ENCODE results near the gene PTPRD.

The PTPRD gene

DNA sequence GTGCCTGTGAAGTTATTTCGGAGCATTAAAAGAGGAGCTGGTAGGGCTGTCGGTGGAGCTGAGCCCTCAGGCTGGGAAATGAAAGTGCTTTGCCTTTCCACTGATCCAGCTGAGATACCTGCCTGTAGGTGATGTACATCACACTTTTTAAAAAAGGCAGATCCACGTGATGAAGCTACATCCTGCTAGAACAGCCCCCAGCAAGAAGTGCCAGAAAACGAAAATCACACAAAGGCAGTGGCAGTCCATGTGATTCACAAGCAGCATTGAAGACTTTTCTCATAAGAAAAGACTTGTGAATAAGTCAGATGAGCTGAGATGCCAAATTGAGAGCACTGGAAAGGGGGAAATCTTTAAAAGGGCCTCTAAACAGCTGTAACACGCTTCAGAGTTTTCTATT is 765.1 kb downstream of the PTPRD start:
- no peak for DNase-seq

DNA sequence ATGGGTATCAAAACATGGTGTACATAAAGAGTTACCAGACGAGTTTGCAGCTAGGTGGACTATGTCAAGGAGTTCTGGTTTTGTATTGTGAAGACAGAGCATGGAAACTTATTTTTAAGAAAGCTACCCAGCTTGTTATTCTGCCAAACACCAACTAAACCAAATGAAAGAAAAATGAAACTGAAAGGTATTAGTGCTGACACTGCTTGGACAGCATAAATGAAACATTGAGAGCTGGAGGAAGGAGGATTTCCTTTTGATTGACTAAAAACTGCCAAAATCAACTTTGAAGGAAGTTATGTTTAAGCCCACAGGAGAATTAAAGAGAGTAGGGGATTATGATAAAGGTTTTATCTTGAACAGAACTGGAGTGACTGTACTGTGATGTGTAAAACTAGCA is 766.2 kb downstream of the PTPRD start:
- DNase-seq = no peak

DNA sequence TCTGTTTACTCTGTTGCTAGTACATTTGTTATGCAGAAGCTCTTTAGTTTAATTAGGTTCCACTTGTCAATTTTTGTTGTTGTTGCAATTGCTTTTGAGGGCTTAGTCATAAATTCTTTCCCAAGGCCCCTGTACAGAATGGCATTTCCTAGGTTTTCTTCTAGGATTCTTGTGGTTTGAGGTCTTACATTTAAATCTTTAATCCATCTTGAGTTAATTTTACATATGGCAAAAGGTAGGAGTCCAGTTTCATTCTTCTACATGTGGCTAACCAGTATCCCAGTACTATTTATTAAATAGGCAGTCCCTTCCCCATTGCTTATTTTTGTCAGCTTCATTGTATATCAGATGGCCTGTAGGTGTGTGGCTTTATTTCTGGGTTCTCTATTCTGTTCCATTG is 792.4 kb downstream of the PTPRD start:
- DNase-seq = no peak

DNA sequence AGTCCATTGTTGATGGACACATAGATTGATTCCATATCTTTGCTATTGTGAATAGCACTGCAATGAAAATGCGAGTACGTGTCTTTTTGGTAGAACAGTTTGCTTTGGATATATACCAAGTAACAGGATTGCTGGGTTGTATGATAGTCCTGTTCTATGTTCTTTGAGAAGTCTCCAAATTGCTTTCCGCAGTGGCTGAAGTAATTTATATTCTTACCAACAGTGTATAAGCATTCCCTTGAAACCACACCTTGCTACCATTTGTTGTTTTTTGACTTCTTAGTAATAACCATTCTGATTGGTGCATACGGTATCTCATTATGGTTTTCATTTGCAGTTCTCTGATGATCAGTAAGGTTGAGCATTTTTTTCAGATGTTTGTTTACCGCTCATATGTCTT is 792.9 kb downstream of the PTPRD start:
- no peak for DNase-seq

DNA sequence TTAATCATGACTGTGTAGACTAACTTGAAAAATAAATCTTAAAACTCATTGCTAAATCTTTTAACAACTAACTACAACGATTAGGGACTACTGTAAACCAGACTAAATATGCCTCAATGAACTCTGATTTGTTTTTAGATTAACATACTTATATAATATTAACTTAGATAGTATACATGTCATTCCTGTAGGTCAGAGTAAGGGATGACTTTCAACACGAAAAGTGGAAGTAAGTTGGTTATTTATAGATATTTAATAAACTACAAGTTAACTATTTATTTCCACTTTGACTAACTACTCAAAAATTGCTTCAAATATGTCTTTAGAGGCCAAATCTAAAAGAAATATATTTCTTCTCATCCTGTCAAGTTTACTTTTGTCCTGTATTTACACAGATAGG is 795.6 kb downstream of the PTPRD start:
- DNase-seq = no peak

DNA sequence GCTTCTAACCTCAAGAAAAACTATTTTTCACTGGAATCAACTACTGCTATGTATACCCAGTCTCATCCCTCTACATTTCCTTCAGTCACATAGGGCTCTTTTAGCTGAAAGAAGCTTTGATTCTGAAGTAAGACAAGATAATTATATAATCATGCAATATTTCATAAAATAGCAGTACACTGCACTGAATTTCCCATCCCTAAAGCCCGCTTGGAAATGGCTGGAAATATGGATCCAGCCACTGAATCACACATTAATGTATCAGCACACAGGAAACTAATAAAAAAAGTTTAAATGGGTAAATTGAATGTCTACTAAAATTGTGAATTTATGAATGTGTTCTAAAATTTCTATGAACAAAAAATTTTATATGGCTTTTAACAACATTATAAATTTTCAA is 808.7 kb downstream of the PTPRD start:
- DNase-seq = no peak

DNA sequence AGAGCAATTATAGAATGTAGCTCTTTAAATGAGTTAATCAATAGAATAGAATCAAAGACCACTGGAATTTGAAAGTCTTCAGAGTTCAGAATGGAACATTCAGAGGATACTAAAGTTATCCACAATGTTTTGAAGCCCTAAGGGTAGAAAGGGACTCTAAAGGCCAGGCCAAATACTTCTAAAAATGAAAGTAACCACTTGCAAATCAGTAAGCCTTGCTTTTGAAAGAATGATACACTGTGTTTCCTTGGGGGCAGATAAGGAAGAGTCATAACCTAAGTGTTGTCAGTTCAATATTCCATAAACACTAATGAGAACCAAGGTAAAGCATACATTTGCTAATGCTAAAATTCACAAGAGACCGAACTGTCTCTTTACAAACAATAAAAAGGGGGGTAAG is 813.5 kb downstream of the PTPRD start:
- no peak for DNase-seq

DNA sequence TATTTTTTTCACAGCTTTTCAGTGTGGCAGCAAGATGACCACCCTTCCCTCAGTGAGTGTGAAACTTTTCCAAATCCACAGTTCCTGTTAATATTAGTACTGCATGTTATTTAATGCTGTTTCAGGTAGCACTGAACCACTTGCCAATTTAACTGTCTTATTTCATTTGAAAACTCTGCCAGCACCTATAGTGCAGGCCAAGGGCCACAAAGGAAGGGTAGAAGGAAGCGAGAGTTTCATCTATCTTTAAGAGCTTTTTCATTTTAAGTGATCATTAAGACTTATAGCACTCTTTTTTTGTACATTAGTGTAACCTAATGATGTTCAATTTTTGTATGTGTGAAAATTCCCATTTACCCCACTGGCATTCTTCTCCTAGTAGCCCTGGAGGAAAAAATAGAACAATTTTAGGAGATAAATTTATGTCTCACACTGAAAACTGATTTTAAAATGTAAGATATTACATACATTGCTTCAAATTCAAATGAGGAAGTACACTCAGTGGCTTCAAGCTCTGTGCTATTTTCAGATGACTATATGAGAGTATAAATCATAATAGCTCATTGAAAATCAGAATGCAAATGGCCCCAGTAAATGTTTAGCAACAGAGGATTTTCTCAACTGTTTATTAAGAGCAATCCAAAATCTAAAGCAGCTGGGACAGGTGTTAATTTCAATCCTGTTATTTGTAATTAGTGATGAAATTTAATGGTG is 820.5 kb downstream of the PTPRD start:
- no peak for DNase-seq

DNA sequence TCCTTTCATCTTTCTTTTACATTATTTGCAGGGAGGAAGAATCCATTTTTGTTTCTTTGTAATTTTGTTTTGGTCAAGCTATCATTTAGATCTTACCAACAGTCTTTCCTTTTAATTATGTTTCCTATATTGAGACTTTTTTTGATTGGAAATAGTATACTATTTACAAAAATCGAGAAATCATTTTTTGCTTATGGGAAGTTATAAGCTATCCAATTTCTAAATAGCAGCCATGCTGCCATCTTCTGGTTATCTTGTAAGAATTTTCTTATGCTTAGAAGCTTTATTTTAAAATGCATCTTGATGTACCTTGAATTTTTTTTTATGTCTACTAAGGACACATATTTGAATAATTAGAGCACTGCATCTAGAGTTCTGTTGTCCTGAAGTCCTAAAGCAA is 821.2 kb downstream of the PTPRD start:
- DNase-seq = no peak

DNA sequence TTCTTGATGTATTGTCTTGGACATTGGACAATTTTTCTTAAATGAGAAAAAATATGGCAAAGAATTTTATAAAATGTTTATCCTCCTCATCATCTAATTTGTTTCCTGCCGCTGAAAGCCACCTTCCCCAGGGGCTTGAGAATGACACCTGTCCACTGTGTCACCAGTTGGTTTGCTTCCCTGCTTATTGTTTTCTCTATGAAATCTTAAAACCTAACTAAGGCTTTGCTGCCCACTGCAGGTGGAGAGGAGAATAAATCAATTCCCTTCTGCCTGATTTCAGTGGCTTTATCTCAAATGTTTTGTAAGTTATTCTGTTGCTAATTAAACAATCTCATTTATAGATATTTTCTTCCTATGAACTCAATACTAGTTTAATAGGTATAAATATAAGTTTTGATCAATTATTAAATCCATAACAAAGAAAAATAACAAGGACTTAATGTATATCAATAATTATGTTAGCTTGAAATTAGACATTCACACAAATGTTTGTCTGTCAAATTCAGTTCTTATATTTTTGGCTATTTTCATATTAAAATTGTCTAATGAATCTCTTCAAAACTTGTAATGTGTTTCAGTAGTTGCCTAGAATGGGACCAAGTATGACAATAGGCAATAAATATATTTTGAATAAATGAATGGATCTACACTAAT is 822.5 kb downstream of the PTPRD start:
- peak in 1 of 2 experiments; percentile 11 for DNase-seq

DNA sequence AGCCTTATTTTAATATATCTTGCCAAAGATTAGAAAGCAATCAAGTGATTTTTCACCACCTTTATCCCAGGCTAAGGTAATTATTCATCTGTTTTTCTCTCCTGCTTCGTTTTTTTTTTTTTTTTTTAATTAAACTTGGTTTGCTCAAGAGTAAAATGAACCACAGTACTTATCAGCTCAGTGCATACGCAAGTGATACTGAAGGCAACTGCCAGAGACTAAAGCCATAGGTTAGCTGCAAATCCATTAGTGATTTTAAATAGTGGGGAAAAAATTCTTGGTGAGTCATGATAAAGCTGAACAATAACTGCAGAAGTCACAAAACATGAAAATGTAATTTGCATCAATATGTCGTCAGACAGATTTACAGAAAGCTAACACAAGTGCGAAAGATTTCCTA is 829.1 kb downstream of the PTPRD start:
- DNase-seq = no peak

DNA sequence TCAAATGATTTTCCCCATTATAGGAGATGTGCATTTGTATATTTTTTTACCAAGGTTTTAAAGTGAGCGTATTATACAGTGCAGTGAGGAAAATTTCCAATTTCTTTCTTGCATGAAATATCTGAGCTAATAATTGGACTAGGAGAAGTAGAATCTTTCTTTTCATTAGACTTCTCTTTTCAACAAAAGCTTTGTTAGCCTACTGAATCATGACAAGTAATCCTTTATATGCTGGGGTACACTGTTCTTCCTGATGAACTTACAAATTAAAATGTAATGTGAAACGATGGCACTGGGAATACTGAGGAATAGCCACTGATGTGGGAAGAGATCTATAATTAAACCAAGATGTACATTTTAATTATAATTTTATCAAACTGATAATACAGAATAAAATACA is 829.6 kb downstream of the PTPRD start:
- no peak for DNase-seq

DNA sequence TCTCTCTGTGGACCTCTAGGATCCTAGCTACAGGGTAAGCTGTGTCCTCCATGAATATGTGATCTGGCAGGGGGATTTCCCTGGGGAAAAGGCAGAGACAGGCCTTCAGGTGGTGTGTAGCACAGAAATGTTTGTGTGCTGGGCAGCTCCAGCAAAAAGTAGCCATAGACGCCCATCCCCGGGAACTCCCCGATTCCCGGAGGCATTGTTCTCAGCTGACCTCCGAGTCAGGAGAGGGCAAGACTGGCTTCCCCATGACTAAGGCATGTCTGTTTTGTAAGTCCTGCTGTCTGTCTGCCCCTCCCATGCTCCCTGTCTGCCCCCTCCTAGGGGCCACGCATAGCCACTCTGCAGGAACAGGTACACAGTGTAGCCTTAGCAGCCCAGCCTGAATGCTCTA is 834.5 kb downstream of the PTPRD start:
- DNase-seq = no peak

DNA sequence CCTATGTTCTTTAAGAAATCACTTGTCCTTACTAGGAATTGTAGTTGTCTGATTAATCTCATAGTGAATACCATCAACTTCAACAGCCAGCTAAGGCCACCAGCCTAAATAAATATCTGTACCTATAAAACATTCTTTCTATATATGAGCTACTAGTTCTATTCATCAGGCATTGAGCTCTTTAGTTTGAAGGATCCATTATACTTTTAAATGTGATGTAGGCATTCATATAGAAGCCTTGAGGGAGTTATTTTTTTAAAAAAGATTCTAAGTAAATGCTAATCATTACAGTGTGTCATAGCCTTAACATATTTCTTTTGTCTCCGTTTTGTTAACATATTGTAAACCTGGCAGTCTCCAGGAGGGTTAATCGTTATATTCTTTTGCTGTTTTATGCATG is 838.3 kb downstream of the PTPRD start:
- DNase-seq = no peak

DNA sequence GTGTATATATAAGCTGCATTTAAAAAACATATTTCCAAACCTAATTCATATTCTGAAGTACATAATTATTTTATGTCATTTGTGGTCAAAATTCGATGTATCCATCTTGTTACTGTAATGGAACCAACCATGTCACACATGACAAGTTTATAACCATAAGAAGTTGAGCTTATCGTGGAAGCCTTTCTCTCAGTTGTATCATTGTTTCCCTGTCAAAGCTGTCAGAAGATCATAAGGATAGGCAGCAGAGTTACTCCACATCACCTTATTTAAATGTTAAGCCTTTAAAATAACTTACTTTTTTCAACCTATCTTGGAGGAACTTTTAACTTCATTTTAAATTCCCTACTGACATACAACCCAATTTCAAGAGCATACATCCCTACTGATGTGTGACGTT is 841.5 kb downstream of the PTPRD start:
- DNase-seq = no peak

DNA sequence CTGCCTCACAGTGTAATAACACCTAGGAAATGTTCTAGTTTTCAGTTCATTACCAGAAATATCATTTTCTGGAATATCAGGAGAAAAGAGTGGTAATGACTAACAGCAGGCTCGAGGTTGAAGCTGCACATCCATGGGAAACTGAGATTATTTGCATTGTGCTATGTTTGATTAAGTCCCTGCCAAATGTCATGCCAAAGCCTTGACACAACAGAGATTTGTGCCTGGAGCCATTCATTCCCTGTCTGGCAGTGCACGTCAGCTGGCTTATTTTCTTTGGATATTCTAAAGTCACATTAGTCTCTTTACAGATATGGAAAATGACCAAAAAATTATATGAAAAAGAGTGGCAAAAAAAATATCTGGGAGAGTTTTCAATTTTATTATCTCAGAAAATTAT is 848.0 kb downstream of the PTPRD start:
- no peak for DNase-seq

DNA sequence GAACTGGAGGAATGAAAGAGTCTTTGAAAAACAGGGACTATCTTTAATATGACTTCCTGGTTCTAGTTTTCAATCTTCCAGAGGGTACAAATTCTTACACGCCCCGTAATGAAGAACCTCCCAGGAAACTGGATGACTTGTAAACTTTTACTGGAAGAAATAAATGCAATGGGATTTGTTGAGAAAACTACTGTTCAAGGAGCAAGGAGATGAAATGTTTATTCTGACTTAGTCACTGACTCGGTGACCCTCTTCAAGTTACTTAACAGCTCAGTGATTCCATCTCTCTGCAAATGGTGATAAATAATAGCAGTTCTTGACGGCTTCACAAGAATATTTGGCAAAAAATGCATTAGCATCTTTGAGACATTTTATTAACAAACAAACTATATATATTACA is 858.6 kb downstream of the PTPRD start:
- no peak for DNase-seq

DNA sequence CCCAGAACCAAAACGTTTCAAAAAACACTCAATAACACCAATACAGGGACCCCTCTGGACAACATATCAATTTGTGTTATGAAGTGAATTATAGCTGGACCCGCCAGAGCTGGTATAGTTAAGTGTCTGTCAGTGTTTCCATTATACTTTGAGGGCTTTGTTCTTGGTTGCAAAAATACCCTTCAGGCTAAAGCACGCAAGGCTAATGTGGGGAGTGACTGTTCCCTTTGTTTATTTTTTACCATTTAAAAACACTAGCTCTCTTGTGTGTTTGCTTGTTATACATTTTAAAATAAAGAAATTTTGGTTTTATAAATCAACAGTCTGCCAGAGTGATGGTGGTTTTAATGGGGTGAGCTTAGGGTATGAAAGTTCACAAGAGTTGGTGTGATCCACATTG is 859.5 kb downstream of the PTPRD start:
- DNase-seq = no peak

DNA sequence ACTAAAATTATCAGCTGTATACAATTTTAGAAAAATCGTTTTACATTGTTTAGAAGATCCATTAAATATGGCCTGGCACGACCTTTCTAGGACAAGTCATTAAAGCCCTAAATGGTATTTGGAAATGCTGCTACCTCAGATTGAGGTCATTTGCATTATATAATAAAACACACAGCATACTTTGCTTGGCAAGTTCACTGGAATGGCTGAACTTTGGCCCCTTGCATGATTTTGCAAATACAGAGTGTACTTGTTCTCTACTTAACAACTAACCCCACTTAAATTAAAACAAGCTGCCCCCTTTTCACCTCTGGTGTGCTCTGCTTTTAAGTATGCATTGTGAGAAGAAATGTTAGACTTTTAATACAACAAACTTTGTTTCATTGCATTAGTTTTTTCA is 860.1 kb downstream of the PTPRD start:
- no peak for DNase-seq

DNA sequence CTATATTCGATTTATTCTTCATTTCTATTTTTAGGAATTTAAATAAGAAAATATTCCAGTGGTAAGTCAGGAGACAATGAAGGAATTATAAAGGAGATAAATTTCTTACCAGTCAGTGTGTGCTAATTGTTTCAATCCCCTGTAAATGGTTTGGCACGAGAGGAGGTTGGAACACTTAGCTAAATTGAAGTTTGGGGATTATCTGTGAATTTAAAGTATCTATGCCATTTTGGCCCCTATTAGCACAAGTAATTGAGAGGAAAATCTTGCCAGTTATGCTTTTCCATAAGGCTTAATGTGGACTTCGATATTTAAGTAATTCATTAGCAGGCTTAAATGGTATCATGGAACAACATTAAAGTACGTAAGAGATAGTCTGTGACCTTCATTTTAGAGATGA is 860.8 kb downstream of the PTPRD start:
- DNase-seq = no peak

DNA sequence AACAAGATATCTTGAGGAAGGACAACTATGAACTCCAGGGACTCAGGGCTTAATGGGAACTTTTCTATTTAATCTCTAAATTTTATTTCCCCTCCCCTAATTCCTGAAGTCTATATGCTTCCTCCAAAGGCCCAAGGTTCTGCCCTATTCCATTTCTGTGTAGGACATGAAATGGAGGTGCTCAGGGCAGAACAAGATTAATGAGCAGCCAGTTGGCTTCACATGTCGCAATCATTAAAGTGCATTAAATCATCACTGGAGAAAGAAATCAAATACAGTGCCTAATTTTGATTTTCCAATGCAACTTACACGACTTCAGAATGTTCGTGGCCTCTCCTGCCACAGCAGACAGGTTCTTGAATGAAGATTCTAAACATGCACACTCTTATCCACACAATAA is 862.1 kb downstream of the PTPRD start:
- DNase-seq = no peak

DNA sequence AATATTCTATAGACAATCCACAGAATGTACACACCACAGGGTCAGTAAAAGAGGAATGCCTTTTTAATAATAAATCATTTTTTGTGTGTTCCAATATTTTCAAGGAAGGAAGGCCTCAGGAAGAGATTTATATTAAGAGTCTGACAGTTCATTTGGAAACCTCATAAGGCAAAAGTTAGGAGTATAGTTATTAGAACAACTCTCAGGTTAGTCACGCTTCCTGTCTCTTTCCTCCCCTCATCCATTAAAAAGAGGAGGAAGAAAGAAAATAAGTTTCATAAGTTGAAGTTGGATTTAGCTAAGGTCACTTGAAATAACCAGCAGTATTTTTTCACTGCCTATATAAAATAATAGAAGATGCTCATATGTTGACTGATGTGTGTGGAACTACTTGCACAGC is 863.2 kb downstream of the PTPRD start:
- no peak for DNase-seq

DNA sequence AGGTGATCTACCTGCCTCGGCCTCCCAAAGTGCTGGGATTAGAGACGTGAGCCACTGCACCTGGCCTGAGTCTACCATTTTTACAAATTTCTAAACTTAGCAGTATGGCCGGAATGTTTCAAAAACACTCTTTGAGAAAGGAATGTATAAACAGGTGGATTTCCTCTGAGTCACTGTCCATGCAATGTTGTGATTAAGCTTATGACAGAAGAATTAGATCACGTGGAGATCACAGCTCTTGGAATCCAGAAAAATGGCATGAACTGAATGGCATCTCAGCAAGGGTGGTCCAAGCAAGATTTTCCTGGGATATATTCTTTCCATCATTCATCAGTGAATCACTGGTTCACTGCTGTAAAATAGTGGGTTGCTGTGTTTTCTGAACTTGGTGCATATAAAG is 865.0 kb downstream of the PTPRD start:
- peak in 1 of 2 experiments; percentile 0 for DNase-seq

DNA sequence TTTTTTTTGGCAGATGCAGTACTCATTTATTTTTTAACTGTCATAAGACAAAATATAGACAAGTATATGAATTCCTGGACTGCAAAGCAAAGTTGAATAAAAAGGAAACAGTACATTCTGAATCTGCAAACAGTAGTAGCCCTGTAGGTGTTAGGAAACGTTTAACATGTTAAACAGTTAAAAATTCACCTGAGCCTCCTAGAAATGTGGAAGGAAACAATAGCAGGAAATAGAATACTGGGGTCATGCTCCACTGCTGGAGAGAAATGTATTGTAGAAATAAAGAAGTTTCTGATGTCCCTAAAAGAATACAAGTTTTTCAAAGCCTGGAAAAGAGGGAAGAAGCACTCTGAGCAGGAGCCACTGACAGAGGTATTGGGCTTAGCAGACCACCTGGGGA is 866.0 kb downstream of the PTPRD start:
- DNase-seq = no peak

DNA sequence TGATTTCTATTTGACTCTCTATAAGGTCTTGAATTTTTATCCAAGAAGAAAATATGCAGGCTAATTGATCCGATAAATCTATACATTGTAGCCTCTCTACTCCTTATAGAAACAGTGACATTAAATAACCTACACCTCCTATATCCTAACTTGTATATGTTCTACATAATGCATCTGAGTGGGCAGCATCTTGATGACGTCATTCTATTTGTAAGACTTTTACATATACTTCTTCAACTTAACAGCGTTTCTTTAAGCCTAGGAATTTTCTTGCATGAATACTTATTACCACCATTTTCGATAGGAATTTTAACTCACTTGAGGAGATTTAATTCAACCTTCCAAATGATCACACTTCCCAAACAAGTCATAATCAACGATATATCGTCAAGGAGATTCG is 869.0 kb downstream of the PTPRD start:
- DNase-seq = no peak

Measured in SW 1271 (cell line).